Activated CD4-positive, alpha-beta T cell treated with anti-CD3 and anti-CD28 coated beads, Interleukin-10, Interleukin-2, amounts not matched to agents 100 ng/mL and 50 ng/mL, durations not matched to agents 16 hours and 8 hours (primary cell): Measurements from ENCODE around the gene HDLBP.

Experiments used
- DNase-seq: peaks from one replicate; pipeline ENCODE4 v3.0.0-alpha.2; 2020

Gene HDLBP

GRCh38 chr2:241228081-241228859, 87.2 kb downstream of the HDLBP start:
- DNase-seq: no peak

GRCh38 chr2:241227594-241227993, 87.9 kb downstream of the HDLBP start:
- DNase-seq: no peak

DNA sequence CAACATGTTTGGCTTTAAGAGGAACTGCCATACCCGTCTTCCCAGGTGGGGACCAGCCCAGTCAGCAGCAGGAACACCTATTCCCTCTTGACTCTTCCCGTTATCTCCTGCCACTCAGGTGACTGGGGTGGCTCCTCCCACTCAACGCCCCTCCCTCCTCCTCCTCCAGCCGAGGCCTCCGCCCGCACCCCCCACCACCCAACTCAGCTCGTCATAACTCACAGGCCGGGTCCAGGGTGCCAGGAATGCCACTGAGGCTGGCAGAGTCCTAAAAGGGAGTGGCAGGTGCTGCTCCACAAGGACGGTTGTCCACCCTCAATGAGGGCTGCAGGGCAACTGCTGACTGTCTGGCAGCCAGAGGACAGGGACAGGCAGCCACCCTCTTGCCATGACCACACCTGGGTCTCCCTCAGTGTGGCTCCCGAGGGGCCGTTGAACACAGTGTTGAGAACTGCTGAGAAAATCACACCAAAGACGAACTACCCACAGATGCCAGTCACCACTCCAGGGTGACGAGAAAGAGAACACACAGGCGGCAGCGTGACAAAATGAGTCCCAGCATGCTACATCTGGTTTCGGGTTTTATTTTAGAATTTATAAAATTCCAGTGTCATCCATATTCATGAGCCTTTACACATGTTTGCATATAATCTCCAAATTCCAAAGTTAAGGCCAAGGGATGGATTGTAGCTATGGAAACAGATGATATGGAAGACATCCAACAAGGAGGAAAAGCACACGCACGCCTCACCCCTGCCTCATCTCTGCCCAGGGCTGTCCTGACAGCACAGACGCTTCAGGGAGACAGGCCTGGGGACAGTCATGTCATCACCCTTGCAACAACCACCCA, 88.5 kb downstream of the HDLBP start:
- no peak for DNase-seq

DNA sequence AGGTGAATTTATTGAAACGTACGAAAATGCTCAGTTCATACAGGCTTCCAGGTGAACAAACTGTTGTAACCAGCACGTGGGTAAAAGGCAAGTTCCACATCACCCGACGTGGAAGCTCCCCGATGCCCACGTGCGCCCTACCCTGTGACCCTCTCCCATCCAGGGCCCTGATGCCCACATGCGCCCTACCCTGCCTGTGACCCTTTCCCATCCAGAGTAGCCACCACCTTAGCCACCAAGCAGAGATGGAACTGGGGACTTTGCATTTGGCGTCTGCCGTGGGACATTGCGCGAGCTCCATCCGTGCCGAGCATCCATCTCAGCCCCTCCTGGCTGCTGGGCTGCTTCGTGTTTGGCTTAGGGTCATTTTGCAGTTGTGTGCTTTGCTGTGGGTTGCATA, 89.5 kb downstream of the HDLBP start:
- no peak for DNase-seq

- no peak for DNase-seq
Observed at GRCh38 chr2:241225545-241225944, 89.9 kb downstream of the HDLBP start.

- DNase-seq: no peak
Observed at GRCh38 chr2:241224851-241225438, 90.5 kb downstream of the HDLBP start.

- DNase-seq: no peak
Observed at GRCh38 chr2:241224018-241224850, 91.2 kb downstream of the HDLBP start.

DNA sequence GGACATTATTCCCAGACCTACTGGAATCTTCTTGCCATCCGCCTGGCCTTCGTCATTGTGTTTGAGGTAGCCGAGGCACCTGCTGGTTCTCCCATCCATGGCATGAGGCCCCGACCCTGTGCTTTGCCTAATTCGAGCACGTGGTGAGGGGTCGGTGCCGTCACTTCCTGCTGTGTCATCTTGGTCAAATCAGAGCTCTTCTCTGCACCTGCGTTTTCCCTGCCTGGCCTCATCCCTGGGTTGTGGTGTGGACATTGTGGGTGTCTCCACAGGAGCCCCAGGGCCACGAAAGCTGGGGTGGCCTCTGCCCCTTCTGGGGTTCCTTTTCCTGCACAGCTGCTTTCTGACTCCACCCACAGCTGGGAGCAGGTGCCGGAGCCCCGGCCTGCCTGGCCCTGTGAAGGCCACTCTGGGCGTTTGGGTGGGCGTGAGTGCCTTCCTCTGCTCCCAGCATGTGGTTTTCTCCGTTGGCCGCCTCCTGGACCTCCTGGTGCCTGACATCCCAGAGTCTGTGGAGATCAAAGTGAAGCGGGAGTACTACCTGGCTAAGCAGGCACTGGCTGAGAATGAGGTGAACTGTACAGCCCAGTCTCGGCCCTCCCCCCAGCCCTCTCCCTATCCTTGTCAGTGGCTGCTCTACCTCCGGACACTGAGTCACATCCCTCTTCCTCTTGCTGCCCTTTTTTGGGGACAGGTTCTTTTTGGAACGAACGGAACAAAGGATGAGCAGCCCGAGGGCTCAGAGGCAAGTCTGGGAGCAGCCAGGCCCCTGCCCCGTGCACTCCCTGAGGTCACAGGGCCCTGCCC, 92.1 kb downstream of the HDLBP start:
- peak; percentile 20 for DNase-seq

- no peak for DNase-seq
Observed at GRCh38 chr2:241219856-241220356, 95.6 kb downstream of the HDLBP start.

DNA sequence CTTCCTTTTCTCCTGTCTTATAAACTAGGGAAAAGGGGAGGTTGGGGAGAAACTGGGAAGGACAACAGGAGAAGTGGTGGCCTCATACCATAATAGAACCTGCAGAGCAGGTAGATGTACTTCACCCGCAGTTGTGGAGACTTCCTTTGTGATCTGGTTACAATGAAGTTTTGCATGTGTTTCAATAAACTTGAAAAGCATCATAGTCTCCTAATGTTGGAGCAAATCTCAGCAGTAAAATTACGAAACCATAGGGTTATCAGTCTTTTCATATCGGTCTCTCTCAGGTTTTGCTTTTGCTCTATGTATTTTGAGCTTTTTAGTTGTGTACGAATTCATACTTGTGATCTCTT, 96.5 kb downstream of the HDLBP start:
- no peak for DNase-seq

DNA sequence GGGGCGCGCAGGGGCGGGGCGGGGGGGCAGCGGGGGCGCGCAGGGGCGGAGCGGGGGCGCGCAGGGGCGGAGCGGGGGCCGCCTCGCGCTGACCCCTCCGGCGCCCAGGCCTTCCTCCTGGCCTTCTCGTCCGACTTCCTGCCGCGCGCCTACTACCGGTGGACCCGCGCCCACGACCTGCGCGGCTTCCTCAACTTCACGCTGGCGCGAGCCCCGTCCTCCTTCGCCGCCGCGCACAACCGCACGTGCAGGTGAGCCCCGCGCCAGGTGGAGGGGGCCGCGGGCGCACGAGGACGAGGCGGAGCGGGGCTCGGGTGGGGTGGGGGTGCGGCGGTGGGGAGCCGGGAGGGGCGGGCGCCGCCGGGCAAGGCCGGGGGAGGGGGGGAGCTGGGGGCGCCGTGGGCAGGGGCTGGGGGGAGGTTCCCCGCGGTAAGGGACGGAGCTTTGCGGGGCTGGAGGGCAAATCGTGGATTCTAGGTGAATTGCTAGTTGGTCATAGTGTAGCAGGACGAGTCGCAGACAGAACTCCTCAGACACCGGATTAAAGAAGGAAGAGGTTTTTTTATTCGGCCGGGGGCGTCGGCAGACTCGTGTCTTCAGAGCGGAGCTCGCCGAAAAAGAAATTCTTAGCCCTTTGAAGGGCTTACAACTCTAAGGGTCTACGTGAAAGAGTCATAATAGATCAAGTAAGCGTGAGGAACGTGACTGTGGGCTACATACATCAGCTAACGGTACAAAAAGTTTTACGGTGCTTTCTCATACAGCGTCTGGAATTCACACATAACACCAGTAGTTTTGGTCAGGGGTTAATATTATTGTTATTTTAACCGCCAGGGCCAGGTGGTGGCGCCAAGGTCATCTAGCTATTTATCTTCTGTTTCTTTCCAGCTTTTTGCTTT, 97.1 kb downstream of the HDLBP start:
- DNase-seq: peak; percentile 24

- DNase-seq: peak; percentile 26
Observed at GRCh38 chr2:241217320-241218031, 98.0 kb downstream of the HDLBP start.

GRCh38 chr2:241216211-241216761, 99.2 kb downstream of the HDLBP start:
- no peak for DNase-seq

DNA sequence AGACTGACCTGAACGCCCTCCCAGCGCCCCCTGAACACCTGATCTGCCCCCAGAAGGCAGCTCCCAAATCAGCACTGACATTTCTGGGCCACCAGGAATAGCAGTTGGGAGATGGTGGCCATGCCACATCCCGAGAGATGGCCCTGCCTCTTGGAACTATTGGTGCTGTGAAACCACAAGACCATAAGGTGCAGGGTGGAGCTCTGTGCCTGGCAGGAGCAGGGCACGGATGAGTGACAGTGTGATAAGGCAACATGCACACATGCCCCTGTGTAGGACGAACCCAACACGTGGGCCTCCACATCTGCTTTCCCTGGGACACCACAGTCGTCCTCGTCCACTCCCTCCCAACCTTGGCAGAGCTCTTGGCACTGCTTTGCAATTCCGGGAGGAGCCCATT, 100.1 kb downstream of the HDLBP start:
- no peak for DNase-seq

GRCh38 chr2:241214766-241215165, 100.7 kb downstream of the HDLBP start:
- no peak for DNase-seq

GRCh38 chr2:241214209-241214608, 101.3 kb downstream of the HDLBP start:
- no peak for DNase-seq

DNA sequence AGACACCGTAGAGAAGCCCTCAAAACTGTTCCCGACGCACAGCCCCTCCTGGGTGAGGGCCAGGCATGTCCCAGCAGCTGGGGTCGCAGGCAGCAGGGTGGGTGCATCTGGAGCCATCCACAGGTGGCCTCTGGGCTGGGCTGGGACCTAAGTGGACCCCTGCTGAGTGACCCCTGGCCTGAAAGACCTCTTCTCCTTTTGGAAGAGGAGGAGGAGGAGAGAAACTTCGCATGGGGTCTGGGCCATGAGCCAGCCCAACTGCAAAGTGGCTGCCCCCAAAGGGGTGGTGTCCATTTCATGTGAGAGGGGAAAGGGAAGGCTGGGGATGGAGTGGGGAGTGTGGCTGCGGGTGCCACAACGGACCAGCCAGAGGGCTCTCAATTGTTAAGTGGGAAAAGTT, 101.9 kb downstream of the HDLBP start:
- DNase-seq: no peak

DNA sequence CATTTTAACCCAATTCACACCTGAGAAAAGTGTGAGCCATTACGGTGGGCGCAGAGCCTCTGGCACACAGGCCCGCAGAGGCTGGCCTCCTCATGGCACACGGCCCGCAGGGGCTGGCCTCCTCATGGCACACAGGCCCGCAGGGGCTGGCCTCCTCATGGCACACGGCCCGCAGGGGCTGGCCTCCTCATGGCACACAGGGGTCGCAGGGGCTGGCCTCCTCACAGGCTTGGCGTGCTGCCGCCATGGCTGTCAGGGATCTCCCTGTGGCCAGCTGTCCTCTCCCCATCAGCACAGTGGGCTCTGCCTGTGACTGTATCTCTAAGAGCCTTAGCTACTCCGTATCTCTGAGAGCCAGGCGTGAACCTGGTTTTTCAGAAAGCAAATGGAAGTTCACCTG, 102.4 kb downstream of the HDLBP start:
- no peak for DNase-seq

DNA sequence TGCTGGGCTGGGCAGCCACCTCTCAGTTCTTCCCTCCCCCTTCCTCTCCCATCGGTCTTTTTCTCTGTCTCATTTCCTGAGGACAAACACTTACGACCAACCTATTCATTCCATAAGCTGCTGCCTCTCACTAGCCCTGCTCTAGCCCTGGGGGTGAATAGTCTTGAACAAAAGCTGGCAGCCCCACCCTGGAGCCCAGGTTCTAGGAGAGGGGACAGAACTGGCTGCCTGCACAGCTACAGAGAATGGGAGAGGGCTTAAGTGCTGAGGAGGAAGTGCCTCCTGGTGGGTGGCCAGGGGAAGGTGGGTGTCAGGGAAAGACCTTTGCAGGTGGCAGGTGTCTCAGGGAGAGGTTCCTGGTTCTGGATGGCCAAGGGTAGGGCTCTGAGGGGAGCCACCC, 104.2 kb downstream of the HDLBP start:
- no peak for DNase-seq

DNA sequence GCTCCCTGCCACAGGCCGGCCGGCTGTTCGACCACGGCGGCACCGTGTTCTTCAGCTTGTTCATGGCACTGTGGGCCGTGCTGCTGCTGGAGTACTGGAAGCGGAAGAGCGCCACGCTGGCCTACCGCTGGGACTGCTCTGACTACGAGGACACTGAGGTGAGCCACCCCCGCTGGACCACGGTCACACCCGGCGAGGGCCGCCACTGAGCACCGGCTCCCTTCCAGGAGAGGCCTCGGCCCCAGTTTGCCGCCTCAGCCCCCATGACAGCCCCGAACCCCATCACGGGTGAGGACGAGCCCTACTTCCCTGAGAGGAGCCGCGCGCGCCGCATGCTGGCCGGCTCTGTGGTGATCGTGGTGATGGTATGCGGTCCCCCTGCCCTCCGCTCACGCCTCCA, 106.2 kb downstream of the HDLBP start:
- no peak for DNase-seq
